Heart left ventricle (tissue), 13 donors: ENCODE results near the gene TAF4.
"Not testable (repeated sequence)": the region's sequence is repeated elsewhere in the genome, so short reads cannot be mapped to it uniquely, and the experiment has no call there.

Experiments
- POLR2A ChIP-seq, 2 donors: fragments of 450-650 bp; IDR thresholded peaks; one replicate each; pipeline ENCODE4 v1.6.1; 2017; ENCODE audit warnings: antibody characterized with exemption in 2 of 2, mild to moderate bottlenecking in 2 of 2, moderate library complexity in 2 of 2
- TF ChIP-seq, protein P1 (sequence below), 12 donors: fragments of 200-600 bp; sonication (generic) in 4 of 12; IDR thresholded peaks; one replicate each; pipeline versions ENCODE4 v1.5.0 to v1.8.0; 2018 to 2022; ENCODE audit warnings: antibody characterized with exemption in 12 of 12, mild to moderate bottlenecking in 5 of 12
- donor health status: ischemic (EF 13 %, LVEDD 7.1; RV severe dilation, severe dysfunction).
- donor health status: DM: no; HTN: yes; CAD: no.
- donor health status: DM: no; HTN: no; CAD: no.
- donor health status: ischemic (EF 25% LVEDD 6.9; RV normal size, moderate dysfunction).
- donor health status: ischemic (EF 25% LVEDD 5.7; RV mildly dilated, moderate dysfunction).
- donor health status: ischemic (EF 35%, LVEDD 5.7; RV mildly dilated, moderate dysfunction).
- donor health status: nonischemic (EF 11% LVEDD 7.7; RV severe dilation, severe dysfunction).
- donor health status: DM: yes; HTN: yes; CAD: no.
- donor health status: PGD.
- donor health status: ischemic (EF 29% LVEDD 5.4; RV normal size, mild dysfunction).
- donor health status: nonischemic (EF 23%, LVEDD 6.1; RV moderate dilation, normal function).

DNA sequence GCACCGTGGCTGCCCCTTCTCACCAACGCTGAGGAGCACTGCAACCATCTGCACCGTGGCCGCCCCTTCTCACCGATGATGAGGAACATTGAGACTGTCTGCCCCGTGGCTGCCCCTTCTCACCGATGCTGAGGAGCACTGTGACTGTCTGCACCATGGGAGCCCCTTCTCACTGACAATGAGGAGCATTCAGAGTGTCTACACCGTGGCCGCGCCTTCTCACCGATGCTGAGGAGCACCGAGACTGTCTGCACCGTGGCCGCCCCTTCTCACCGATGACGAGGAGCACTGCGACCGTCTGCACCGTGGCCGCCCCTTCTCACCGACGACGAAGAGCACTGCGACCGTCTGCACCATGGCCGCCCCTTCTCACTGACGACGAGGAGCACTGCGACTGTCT lies 120.2 kb downstream of the TAF4 start:
- TF ChIP-seq, protein P1, sequence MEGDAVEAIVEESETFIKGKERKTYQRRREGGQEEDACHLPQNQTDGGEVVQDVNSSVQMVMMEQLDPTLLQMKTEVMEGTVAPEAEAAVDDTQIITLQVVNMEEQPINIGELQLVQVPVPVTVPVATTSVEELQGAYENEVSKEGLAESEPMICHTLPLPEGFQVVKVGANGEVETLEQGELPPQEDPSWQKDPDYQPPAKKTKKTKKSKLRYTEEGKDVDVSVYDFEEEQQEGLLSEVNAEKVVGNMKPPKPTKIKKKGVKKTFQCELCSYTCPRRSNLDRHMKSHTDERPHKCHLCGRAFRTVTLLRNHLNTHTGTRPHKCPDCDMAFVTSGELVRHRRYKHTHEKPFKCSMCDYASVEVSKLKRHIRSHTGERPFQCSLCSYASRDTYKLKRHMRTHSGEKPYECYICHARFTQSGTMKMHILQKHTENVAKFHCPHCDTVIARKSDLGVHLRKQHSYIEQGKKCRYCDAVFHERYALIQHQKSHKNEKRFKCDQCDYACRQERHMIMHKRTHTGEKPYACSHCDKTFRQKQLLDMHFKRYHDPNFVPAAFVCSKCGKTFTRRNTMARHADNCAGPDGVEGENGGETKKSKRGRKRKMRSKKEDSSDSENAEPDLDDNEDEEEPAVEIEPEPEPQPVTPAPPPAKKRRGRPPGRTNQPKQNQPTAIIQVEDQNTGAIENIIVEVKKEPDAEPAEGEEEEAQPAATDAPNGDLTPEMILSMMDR (IDR thresholded peaks at IDR 0.05), result not testable (repeated sequence)
- not testable (repeated sequence) for TF ChIP-seq POLR2A (IDR thresholded peaks at IDR 0.05)
